MCF 10A (cell line): Measurements from ENCODE around the gene LRRC45. TPM values are rescaled to one million over a fixed set of nuclear protein-coding genes. Genes with fewer than 3 reads are reported as not detected.
A peak's percentile ranks its signal among the peaks of the same experiment; 100 is the strongest.
"Not testable (repeated sequence)": the region's sequence is repeated elsewhere in the genome, so short reads cannot be mapped to it uniquely, and the experiment has no call there.

ENCODE experiments used
- BruUV-seq: library from RNA; stranded (reverse); fragments of 400-500 nt; replicated peaks from 2 replicates; lab custom pipeline; 2021; lab: Mats Ljungman, UMichigan
- CTCF ChIA-PET: fragments of 300-600 bp; sonication (Branson Sonifier 250); formaldehyde crosslinking; extraction: SDS; loops from one replicate; lab custom pipeline; 2021; ENCODE audit warnings: antibody characterized with exemption, inconsistent platforms; lab: Yijun Ruan, JAX
- POLR2A ChIA-PET: fragments of 300-600, 350-650 bp; sonication (Branson Sonifier 250); formaldehyde crosslinking; extraction: SDS; loops from one replicate; lab custom pipeline; 2020; ENCODE audit warnings: antibody characterized with exemption, inconsistent platforms; lab: Yijun Ruan, JAX
- DNase-seq: peaks from one replicate; pipeline ENCODE4 v3.0.0-alpha.2; 2018; ENCODE audit not compliant: unreplicated experiment
- H3K27ac Mint-ChIP-seq: one replicate; pipeline ENCODE4 v1.8.0; 2022; ENCODE audit warnings: mild to moderate bottlenecking, low read depth, mixed read lengths; ENCODE audit not compliant: unreplicated experiment
- H3K27me3 Mint-ChIP-seq: one replicate; pipeline ENCODE4 v1.8.0; 2022; ENCODE audit warnings: mixed read lengths; ENCODE audit not compliant: insufficient read depth, unreplicated experiment
- H3K36me3 Mint-ChIP-seq: one replicate; pipeline ENCODE4 v1.8.0; 2022; ENCODE audit warnings: mild to moderate bottlenecking, moderate library complexity, mixed read lengths; ENCODE audit not compliant: insufficient read depth, unreplicated experiment
- H3K4me1 Mint-ChIP-seq: one replicate; pipeline ENCODE4 v1.8.0; 2022; ENCODE audit warnings: mixed read lengths; ENCODE audit not compliant: insufficient read depth, unreplicated experiment
- H3K4me3 Mint-ChIP-seq: one replicate; pipeline ENCODE4 v1.8.0; 2022; ENCODE audit warnings: mild to moderate bottlenecking, moderate library complexity, mixed read lengths; ENCODE audit not compliant: unreplicated experiment
- H3K9me3 Mint-ChIP-seq: one replicate; pipeline ENCODE4 v1.8.0; 2022; ENCODE audit warnings: mixed read lengths; ENCODE audit not compliant: unreplicated experiment
- intact Hi-C: fragments of 100-400 bp; cut with micrococcal nuclease; formaldehyde crosslinking; loops from 2 replicates; pipeline ENCODE4 v1.14.1; 2022
- total RNA-seq: library from RNA; stranded (reverse); gene quantifications from 2 replicates; pipeline ENCODE4 v1.2.3, GENCODE V29; 2022
- TF ChIP-seq, protein P1 (sequence below): fragments of 200-600 bp; IDR thresholded peaks from one replicate; pipeline ENCODE4 v1.8.0; 2022; ENCODE audit warnings: antibody characterized with exemption, mild to moderate bottlenecking; ENCODE audit not compliant: unreplicated experiment

The LRRC45 gene
- total RNA-seq, 1 experiment from 2014 or later, result 3.4 TPM

DNA sequence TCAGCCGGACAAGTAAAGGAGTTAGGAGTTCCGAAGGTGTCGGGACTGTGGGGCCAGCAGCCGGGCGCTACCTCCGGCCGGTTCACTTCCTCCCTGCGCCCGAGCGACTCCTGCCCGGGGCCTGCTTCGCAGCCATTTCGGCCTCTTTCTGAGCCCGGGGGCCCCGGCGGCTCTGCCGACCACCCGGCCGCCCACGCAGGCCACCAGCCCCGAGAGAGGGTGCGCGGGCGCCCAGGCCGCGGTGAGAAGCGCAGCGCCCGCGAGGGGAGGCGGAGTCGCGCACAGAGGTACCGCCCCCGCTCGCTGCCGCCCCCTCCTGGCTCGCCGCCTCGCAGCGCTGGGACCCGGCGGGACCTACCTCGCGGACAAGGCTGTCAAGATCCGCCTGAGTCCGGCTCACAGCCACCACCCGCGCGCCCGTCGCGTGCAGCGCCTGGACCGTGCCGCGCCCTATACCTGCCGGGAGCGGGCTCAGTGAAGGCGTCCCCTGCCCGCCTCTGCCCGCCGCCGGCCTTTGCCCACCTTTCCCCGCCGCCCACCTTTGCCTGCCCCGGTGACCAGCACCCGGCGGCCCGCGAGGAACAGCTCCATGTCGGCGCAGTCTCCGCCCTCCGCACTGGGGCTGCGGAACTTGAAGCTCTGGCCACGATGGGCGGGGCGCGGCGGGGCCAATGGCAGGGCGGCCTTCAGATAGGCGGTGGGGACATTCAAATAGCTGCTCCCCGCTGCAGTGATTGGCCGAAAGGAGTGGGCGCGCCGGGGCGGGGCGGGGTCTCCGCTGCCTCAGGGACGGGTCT lies 14.2 kb downstream of the LRRC45 start, which contains the start of gene DCXR:
Gene DCXR (minus strand): TSS at position 606 of the 797 bp plus-strand sequence. CDS start 15 bp downstream, at position 591.
- Mint-ChIP-seq H3K27ac (peak within 1 kb of the TSS; percentile 88), H3K4me1 (peaks cover 8% of the 10 kb centered on the region), H3K9me3 (no peaks in the 10 kb centered on the region), H3K27me3 (no peaks in the 10 kb centered on the region), H3K36me3 (no peaks in the 10 kb centered on the region), H3K4me3 (peak within 1 kb of the TSS; percentile 82)
- TF ChIP-seq, protein P1, sequence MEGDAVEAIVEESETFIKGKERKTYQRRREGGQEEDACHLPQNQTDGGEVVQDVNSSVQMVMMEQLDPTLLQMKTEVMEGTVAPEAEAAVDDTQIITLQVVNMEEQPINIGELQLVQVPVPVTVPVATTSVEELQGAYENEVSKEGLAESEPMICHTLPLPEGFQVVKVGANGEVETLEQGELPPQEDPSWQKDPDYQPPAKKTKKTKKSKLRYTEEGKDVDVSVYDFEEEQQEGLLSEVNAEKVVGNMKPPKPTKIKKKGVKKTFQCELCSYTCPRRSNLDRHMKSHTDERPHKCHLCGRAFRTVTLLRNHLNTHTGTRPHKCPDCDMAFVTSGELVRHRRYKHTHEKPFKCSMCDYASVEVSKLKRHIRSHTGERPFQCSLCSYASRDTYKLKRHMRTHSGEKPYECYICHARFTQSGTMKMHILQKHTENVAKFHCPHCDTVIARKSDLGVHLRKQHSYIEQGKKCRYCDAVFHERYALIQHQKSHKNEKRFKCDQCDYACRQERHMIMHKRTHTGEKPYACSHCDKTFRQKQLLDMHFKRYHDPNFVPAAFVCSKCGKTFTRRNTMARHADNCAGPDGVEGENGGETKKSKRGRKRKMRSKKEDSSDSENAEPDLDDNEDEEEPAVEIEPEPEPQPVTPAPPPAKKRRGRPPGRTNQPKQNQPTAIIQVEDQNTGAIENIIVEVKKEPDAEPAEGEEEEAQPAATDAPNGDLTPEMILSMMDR, result peak; percentile 71
- peak; percentile 96 for DNase-seq
- intact Hi-C loops, result loop anchor here (10.0 kb wide), 2 partner anchors 58 to 208 kb away; partner anchors contain the start of gene FASN
- ChIA-PET POLR2A (interaction anchor here (0.6 to 1.9 kb wide), 26 partner anchors 8 to 642 kb away, joined by 3 to 19 read pairs (median 4); partner anchors contain the start of genes BAHCC1, CENPX, DUS1L and GPS1), CTCF (interaction anchor here (0.5 to 1.7 kb wide), 16 partner anchors 11 to 493 kb away, joined by 3 to 11 read pairs (median 3); no protein-coding TSS in a partner anchor)
- no TSS peak for BruUV-seq

GRCh38 chr17:82037889-82038195 lies 14.7 kb downstream of the LRRC45 start:
- Mint-ChIP-seq H3K4me3 (peak overlapping the region; percentile 82), H3K27ac (peak overlapping the region; percentile 88), H3K9me3 (no peaks in the 10 kb centered on the region), H3K4me1 (peaks cover 8% of the 10 kb centered on the region), H3K36me3 (no peaks in the 10 kb centered on the region), H3K27me3 (no peaks in the 10 kb centered on the region)
- TF ChIP-seq, protein P1, result no peak
- no TSS peak for BruUV-seq
- ChIA-PET POLR2A (interaction anchor here (0.6 to 1.9 kb wide), 26 partner anchors 8 to 642 kb away, joined by 3 to 19 read pairs (median 4); partner anchors contain the start of genes BAHCC1, CENPX, DUS1L and GPS1), CTCF (interaction anchor here (0.6 to 1.7 kb wide), 10 partner anchors 12 to 493 kb away, joined by 3 to 11 read pairs (median 3); no protein-coding TSS in a partner anchor)
- DNase-seq, result no peak
- intact Hi-C loops, result loop anchor here (10.0 kb wide), 2 partner anchors 57 to 207 kb away; partner anchors contain the start of gene FASN

- H3K27me3 Mint-ChIP-seq, H3K27ac Mint-ChIP-seq, H3K9me3 Mint-ChIP-seq, H3K4me3 Mint-ChIP-seq, H3K36me3 Mint-ChIP-seq, BruUV-seq, H3K4me1 Mint-ChIP-seq, DNase-seq: not testable (repeated sequence)
- ChIA-PET CTCF (interaction anchor here (0.6 to 1.7 kb wide), 2 partner anchors 18 to 239 kb away, joined by 3 to 11 read pairs; no protein-coding TSS in a partner anchor), POLR2A (interaction anchor here (1.5 to 1.9 kb wide), 3 partner anchors 9 to 16 kb away, joined by 6 to 19 read pairs (median 6); partner anchors contain the start of genes CENPX, GPS1 and LRRC45)
- intact Hi-C loops, result loop anchor here (10.0 kb wide), 2 partner anchors 56 to 206 kb away; partner anchors contain the start of gene FASN
These were observed 15.8 kb downstream of the LRRC45 start for GRCh38 chr17:82038796-82039409.

DNA sequence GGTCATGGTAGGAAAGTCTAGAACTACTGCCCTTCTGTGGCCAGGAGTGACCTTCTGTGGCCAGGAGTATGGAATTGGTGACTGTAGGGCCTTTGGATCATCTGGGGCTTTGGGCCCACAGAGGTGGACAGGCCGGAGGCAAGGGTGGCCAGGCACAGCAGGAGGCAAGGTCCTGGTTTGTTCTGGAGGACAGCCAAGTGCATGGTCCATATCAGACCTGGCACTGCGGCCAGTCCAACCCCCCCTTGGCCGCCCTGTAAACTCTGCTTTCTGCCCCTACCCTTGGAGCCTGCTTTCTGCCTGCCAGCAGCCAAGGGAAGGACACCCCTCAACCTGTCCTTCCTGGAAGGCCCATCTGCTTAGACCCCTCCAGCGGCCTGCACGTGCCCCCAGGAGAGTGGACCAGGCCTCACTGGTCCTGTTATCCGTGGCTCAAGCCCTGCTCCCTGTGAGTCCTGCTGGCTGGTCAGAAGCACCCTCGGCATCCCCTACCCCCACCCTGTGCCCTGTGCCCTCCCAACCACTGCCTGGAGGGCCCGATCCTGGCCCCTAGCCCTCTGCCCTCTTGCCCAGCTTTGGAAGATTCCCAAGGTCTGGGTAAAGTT lies 16.7 kb downstream of the LRRC45 start:
- Mint-ChIP-seq H3K27ac (no peak overlapping the region), H3K27me3 (no peaks in the 10 kb centered on the region), H3K4me3 (no peak overlapping the region), H3K9me3 (no peaks in the 10 kb centered on the region), H3K36me3 (peaks cover 6% of the 10 kb centered on the region), H3K4me1 (peaks cover 8% of the 10 kb centered on the region)
- BruUV-seq, result no TSS peak
- CTCF ChIA-PET, result interaction anchor here (0.6 kb wide), 2 partner anchors 97 to 238 kb away, joined by 3 read pairs; no protein-coding TSS in a partner anchor
- POLR2A ChIA-PET, result interaction anchor here (0.6 kb wide), 1 partner anchor 56 kb away, joined by 3 read pairs; no protein-coding TSS in a partner anchor
- intact Hi-C loops, result loop anchor here (10.0 kb wide), 2 partner anchors 55 to 205 kb away; partner anchors contain the start of gene FASN
- no peak for DNase-seq
- TF ChIP-seq, protein P1, result no peak
